ENCODE measurements around the gene MAB21L1.

GRCh38 chr13:35468195-35468594 lies 8.3 kb downstream of the MAB21L1 start:
- TF ChIP-seq CTCF (IDR thresholded peaks at IDR 0.05; ENCODE audit: low read length) (no peak), EZH2phosphoT487 (IDR thresholded peaks at IDR 0.05; ENCODE audit: low read length) (no peak), EZH2 (optimal IDR thresholded peaks at IDR 0.05; ENCODE audit: low read depth, low read length) (no peak)

Data from MM.1S (cell line).